SK-N-SH (cell line): ENCODE measurements around the gene CD81. TPM values are rescaled to one million over a fixed set of nuclear protein-coding genes. Genes with fewer than 3 reads are reported as not detected.

Source experiments
- CTCF ChIA-PET: fragments of 300-600, 350-600 bp; formaldehyde crosslinking; extraction: SDS; loops from one replicate; lab custom pipeline; 2021; lab: Yijun Ruan, JAX
- POLR2A ChIA-PET: fragments of 350-600 bp; sonication (Branson Sonifier 250); formaldehyde crosslinking; extraction: SDS; loops from one replicate; lab custom pipeline; 2020; ENCODE audit warnings: antibody characterized with exemption, inconsistent platforms; lab: Yijun Ruan, JAX
- DNase-seq: peaks from one replicate; pipeline ENCODE4 v3.0.0; 2012
- H2AFZ ChIP-seq: fragments of 200-600 bp; sonication (generic); 2 replicates; pipeline ENCODE4 v1.8.1; 2016; ENCODE audit warnings: antibody characterized with exemption, mild to moderate bottlenecking, low read depth
- H3F3A ChIP-seq: fragments of 200-600 bp; sonication (generic); replicated peaks from 2 replicates; pipeline ENCODE3; 2016; ENCODE audit warnings: antibody characterized with exemption, mild to moderate bottlenecking; ENCODE audit not compliant: insufficient read depth
- H3K27ac ChIP-seq, 2 experiments: fragments of 200-500 bp in 1 of 2; fragments of 200-600 bp in 1 of 2; sonication (Bioruptor generic) in 1 of 2; sonication (generic), shearing (Covaris generic) in 1 of 2; 2 replicates each; pipeline versions ENCODE4 v1.5.1 to v1.6.1; 2014 to 2016; ENCODE audit warnings: low read depth in 2 of 2, inconsistent platforms in 1 of 2, low read length in 1 of 2, mild to moderate bottlenecking in 1 of 2, mixed read lengths in 1 of 2
- H3K27me3 ChIP-seq: fragments of 200-600 bp; sonication (generic), shearing (Covaris generic); 2 replicates; pipeline ENCODE4 v1.6.1; 2016; ENCODE audit warnings: mixed run types; ENCODE audit not compliant: insufficient read depth
- H3K36me3 ChIP-seq, 2 experiments: fragments of 200-500 bp in 1 of 2; fragments of 200-600 bp in 1 of 2; sonication (Bioruptor generic) in 1 of 2; sonication (generic) in 1 of 2; replicated peaks in 1 of 2; 2 replicates each; pipeline versions ENCODE3 to v1.5.1; 2014 to 2016; ENCODE audit warnings: low read length in 1 of 2, mild to moderate bottlenecking in 1 of 2; ENCODE audit not compliant: insufficient read depth in 2 of 2, control insufficient read depth in 1 of 2
- H3K4me1 ChIP-seq, 2 experiments: fragments of 200-500 bp in 1 of 2; fragments of 200-600 bp in 1 of 2; sonication (Bioruptor generic) in 1 of 2; sonication (generic), shearing (Covaris generic) in 1 of 2; 2 replicates each; pipeline versions ENCODE4 v1.5.1 to v1.6.1; 2014 to 2016; ENCODE audit warnings: low read depth in 1 of 2, low read length in 1 of 2, mixed run types in 1 of 2; ENCODE audit not compliant: insufficient read depth in 2 of 2, control insufficient read depth in 1 of 2
- H3K4me2 ChIP-seq: fragments of 200-600 bp; sonication (generic), shearing (Covaris generic); 2 replicates; pipeline ENCODE4 v1.6.1; 2017; ENCODE audit warnings: mixed run types
- H3K4me3 ChIP-seq, 2 experiments: fragments of 200-500 bp in 1 of 2; fragments of 200-600 bp in 1 of 2; sonication (Bioruptor generic) in 1 of 2; sonication (generic), shearing (Covaris generic) in 1 of 2; 2 replicates each; pipeline versions ENCODE4 v1.5.1 to v1.8.1; 2014 to 2016; ENCODE audit warnings: low read depth in 2 of 2, inconsistent platforms in 1 of 2, low read length in 1 of 2, mild to moderate bottlenecking in 1 of 2, mixed read lengths in 1 of 2, moderate library complexity in 1 of 2
- H3K79me2 ChIP-seq: fragments of 200-600 bp; sonication (generic); 2 replicates; pipeline ENCODE4 v1.8.1; 2017; ENCODE audit warnings: mild to moderate bottlenecking; ENCODE audit not compliant: insufficient read depth
- H3K9ac ChIP-seq: fragments of 200-600 bp; sonication (generic); 2 replicates; pipeline ENCODE4 v1.6.1; 2017; ENCODE audit warnings: mixed run types
- H3K9me2 ChIP-seq: fragments of 200-600 bp; sonication (generic); 2 replicates; pipeline ENCODE4 v1.6.1; 2017; ENCODE audit warnings: mixed run types
- H3K9me3 ChIP-seq: fragments of 200-600 bp; sonication (generic); 2 replicates; pipeline ENCODE4 v1.6.1; 2017; ENCODE audit warnings: mixed run types, mild to moderate bottlenecking, moderate library complexity
- H4K20me1 ChIP-seq: fragments of 200-600 bp; sonication (generic); 2 replicates; pipeline ENCODE4 v1.6.1; 2017; ENCODE audit warnings: mild to moderate bottlenecking, mixed run types; ENCODE audit not compliant: insufficient read depth
- EZH2phosphoT487 ChIP-seq: fragments of 200-600 bp; sonication (generic); IDR thresholded peaks from 2 replicates; pipeline ENCODE4 v1.6.1; 2017; ENCODE audit warnings: low read depth, mixed run types, mild to moderate bottlenecking, antibody characterized with exemption, moderate library complexity, borderline replicate concordance
- FOSL2 ChIP-seq: IDR thresholded peaks from 2 replicates; pipeline ENCODE4 v1.4.0; 2012; ENCODE audit warnings: low read depth, mild to moderate bottlenecking, moderate library complexity, borderline replicate concordance
- JUND ChIP-seq: IDR thresholded peaks from 2 replicates; pipeline ENCODE4 v1.4.0; 2012
- MXI1 ChIP-seq: IDR thresholded peaks from 2 replicates; pipeline ENCODE4 v1.6.1; 2012; ENCODE audit warnings: mild to moderate bottlenecking, low read depth, low read length, improper control_type of control experiment
- NFIC ChIP-seq: IDR thresholded peaks from 2 replicates; pipeline ENCODE4 v1.4.0; 2012; ENCODE audit warnings: borderline replicate concordance
- RAD21 ChIP-seq: IDR thresholded peaks from 2 replicates; pipeline ENCODE4 v1.6.1; 2012; ENCODE audit warnings: mild to moderate bottlenecking, low read length
- RCOR1 ChIP-seq: fragments of 150-350 bp; IDR thresholded peaks from 2 replicates; pipeline ENCODE4 v1.6.1; 2017; ENCODE audit warnings: antibody characterized with exemption, low read length
- RFX5 ChIP-seq: IDR thresholded peaks from 2 replicates; pipeline ENCODE4 v1.6.1; 2012; ENCODE audit warnings: mild to moderate bottlenecking, improper control_type of control experiment, low read length
- RXRA ChIP-seq: IDR thresholded peaks from 2 replicates; pipeline ENCODE4 v1.4.0; 2012; ENCODE audit warnings: low read depth, mild to moderate bottlenecking, borderline replicate concordance
- SMC3 ChIP-seq: IDR thresholded peaks from 2 replicates; pipeline ENCODE4 v1.6.1; 2012; ENCODE audit warnings: low read depth, low read length, improper control_type of control experiment
- TAF1 ChIP-seq: IDR thresholded peaks from 2 replicates; pipeline ENCODE4 v1.6.1; 2012; ENCODE audit warnings: low read depth, mild to moderate bottlenecking, low read length, moderate library complexity, borderline replicate concordance
- TCF12 ChIP-seq: IDR thresholded peaks from 2 replicates; pipeline ENCODE4 v1.4.0; 2012
- TEAD4 ChIP-seq: IDR thresholded peaks from 2 replicates; pipeline ENCODE4 v1.4.0; 2012; ENCODE audit warnings: mild to moderate bottlenecking, borderline replicate concordance; ENCODE audit not compliant: insufficient read depth
- WGBS: methylation state at CpG from one replicate; pipeline ENCODE4 v1.1.6; 2017; ENCODE audit warnings: low lambda C conversion rate; 5-methylcytosine and 5-hydroxymethylcytosine counted together
- polyA plus RNA-seq, 3 experiments: library from polyadenylated mRNA; depleted of rRNA; stranded (reverse); fragments of >200 nt; gene quantifications; 2 replicates each; pipeline ENCODE4 v1.2.3, GENCODE V29; 2012

CD81 gene
- polyA plus RNA-seq, 1 of the 3 experiments (the other 2 are of a cell fraction): 517 TPM

DNA sequence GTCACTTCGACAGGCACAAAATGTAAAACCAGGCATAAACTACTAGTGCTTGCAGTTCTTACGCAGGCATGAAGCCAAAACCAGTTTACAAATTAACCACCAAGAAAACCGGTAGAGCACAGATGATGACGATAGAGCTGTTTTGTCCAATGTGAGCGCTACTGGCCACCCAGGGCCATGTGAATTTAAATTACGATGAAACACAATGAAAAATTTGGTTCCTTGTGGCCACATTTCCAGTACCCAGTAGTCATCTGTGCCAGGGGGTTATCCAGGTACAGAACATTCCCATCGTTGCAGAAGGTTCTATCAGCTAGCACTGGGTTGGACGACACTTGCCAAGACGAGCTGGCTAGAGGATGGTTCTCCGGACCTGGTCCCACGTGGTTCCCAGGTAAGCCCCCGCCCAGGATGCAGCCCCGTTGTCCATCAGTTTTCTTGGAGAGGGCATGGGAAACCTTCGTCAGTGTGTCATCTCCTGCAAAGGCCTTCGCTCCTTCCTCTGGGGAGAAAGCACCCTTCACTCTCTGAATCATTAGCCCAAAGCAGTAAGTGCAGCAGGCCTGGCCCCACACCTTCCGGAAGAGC lies 1.1 kb upstream of the CD81 start:
- POLR2A ChIA-PET: interaction anchor here (2.6 kb wide), 1 partner anchor 25 kb away, joined by 22 read pairs; the partner anchor contains the start of gene TSSC4
- TF ChIP-seq TCF12 (no peak), JUND (no peak), RAD21 (no peak), TEAD4 (no peak), RXRA (no peak), NFIC (no peak), FOSL2 (no peak), RFX5 (no peak)
- TF ChIP-seq, all 33 proteins: peak for 0
- H4K20me1 ChIP-seq: peaks cover 30% of the 10 kb centered on the region
- H3F3A ChIP-seq: no peaks in the 10 kb centered on the region
- H3K4me3 ChIP-seq: no peak overlapping the region
- peaks cover 35% of the 10 kb centered on the region for H3K79me2 ChIP-seq
- no peak overlapping the region for H3K9ac ChIP-seq
- no peaks in the 10 kb centered on the region for H3K27me3 ChIP-seq
- no peaks in the 10 kb centered on the region for H3K36me3 ChIP-seq
- 87% methylated on average over 16 of the region's 16 CpGs for WGBS
- no peak for DNase-seq
- H2AFZ ChIP-seq: no peak overlapping the region
- H3K9me2 ChIP-seq: no peaks in the 10 kb centered on the region
- H3K4me1 ChIP-seq: peaks cover 0 to 16% of the 10 kb centered on the region in 2 experiments; a peak in 1 of 4 replicates
- H3K4me2 ChIP-seq: no peak overlapping the region
- no peak overlapping the region for H3K27ac ChIP-seq
- H3K9me3 ChIP-seq: no peaks in the 10 kb centered on the region
- CTCF ChIA-PET: interaction anchor here (1.4 to 3.9 kb wide), 3 partner anchors 12 to 70 kb away, joined by 3 to 20 read pairs (median 8); no protein-coding TSS in a partner anchor

DNA sequence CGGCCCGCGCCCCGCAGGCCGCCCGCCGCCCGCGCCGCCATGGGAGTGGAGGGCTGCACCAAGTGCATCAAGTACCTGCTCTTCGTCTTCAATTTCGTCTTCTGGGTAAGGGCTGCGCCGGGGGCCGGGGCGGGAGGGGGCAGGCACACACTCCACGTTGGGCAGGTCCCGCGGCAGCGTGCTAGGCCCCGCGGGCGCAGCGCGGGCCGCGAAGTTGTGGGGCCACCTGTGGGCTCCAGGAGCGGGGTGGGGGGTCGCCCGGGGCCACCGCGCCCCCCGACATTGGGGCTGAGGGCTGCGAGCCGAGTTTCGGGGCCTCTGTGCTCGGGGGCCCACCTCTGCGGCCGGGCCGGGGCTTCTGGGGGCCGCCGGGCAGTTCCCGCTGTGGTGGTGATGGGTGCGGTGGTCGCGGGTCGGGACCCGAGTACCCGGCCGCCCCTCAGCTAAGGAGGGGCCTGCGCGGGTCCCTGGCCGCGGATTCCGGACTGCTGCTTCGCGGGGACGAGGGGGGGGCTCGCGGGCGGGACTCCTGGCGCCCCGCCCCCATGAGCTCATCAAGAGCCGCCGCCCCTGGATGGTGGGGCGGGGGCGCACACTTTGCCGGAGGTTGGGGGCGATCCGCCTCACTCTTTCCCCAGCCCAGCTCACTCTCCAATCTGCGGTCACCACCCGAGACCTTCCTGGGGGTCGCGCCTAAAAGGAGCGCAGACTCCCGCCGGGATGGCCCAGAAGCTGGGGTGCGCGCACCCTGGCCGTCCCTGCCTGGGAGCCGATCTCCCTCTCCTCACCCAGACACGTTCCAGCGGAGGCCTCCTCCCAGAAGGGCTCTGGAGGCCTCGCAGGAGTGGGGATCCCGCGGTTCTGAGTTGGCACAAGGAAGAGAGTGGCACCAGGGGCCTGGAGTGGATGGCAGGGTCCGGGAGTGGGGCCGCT lies 667 bp downstream of the CD81 start:
- peak overlapping the region; percentile 68 to 74 for H3K27ac ChIP-seq
- ChIA-PET POLR2A (interaction anchor here (0.8 to 2.6 kb wide), 8 partner anchors 9 to 184 kb away, joined by 3 to 22 read pairs (median 5); partner anchors contain the start of gene TSSC4), CTCF (interaction anchor here (0.6 to 2.6 kb wide), 8 partner anchors 22 to 510 kb away, joined by 3 to 9 read pairs (median 4); partner anchors contain the start of gene TSSC4)
- peak overlapping the region; percentile 96 for H3K9ac ChIP-seq
- no peaks in the 10 kb centered on the region for H3K27me3 ChIP-seq
- WGBS: under 1% methylated on average over 24 of the region's 88 CpGs
- DNase-seq: peak; percentile 95
- no peak overlapping the region for H2AFZ ChIP-seq
- peaks cover 0 to 16% of the 10 kb centered on the region in 2 experiments; a peak in 2 of 4 replicates for H3K4me1 ChIP-seq
- no peaks in the 10 kb centered on the region for H3K36me3 ChIP-seq
- no peaks in the 10 kb centered on the region for H3K9me2 ChIP-seq
- H3K4me3 ChIP-seq: peak overlapping the region; percentile 68 to 80
- H4K20me1 ChIP-seq: peaks cover 47% of the 10 kb centered on the region
- no peaks in the 10 kb centered on the region for H3F3A ChIP-seq
- peaks cover 53% of the 10 kb centered on the region for H3K79me2 ChIP-seq
- TF ChIP-seq EZH2phosphoT487: no peak
- 0 out of 2 replicates have a peak, but pooled peaks have one; percentile 12 for TF ChIP-seq TAF1
- TF ChIP-seq MXI1: no peak; the same call in 1 of the 2 replicates
- no peak for TF ChIP-seq TCF12
- no peak for TF ChIP-seq NFIC
- no peak for TF ChIP-seq RCOR1
- TF ChIP-seq SMC3: no peak
- H3K9me3 ChIP-seq: no peaks in the 10 kb centered on the region
- peak overlapping the region; percentile 100 for H3K4me2 ChIP-seq
